ENCODE results near the gene OSBPL2. TPM values are rescaled to one million over a fixed set of nuclear protein-coding genes. Genes with fewer than 3 reads are reported as not detected.

OSBPL2 gene
- total RNA-seq, 1 experiment from 2014 or later: 115 TPM

DNA sequence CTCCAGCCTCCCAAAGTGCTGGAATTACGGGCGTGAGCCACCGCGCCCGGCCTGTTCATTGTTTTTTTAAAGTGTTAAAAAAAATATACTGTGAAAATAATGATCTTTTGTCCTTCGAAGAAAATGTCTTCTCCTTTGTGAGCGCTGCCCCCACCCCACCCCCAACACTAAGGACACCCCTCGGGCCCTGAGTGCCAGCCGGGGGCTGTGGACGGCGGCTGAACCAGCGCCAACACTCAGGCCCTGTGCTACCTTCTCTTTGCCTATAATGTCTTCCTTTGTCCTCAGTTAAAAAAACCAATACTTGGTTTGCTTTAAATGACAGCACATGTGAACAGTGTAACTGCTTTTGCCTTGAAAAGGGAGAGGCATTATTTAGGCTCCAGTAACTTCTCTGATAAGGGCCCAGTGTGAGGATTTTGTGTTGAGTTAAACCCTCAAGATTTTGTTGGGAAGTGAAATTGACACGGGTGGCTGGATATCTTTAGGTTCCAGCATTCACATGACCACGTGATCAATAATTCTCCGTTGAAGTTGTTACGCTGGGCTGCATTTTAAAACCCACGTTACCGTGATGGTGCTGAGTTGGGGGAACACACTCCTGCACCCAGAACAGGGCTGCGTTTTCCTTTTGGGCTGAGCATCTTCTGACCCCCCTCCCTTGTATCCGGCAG is 54.9 kb downstream of the OSBPL2 start:
- intact Hi-C loops (cut with micrococcal nuclease; ENCODE audit: unreplicated experiment): no loop called here
- H3K27me3 Mint-ChIP-seq (ENCODE audit: unreplicated experiment): no peaks in the 10 kb centered on the region
- no TSS peak for BruUV-seq (replicated peaks)
- no peaks in the 10 kb centered on the region for H3K4me1 Mint-ChIP-seq (ENCODE audit: low read depth, unreplicated experiment)
- H3K36me3 Mint-ChIP-seq (ENCODE audit: insufficient read depth, unreplicated experiment): peaks cover 80% of the 10 kb centered on the region
- no peaks in the 10 kb centered on the region for H3K9me3 Mint-ChIP-seq (ENCODE audit: low read depth, unreplicated experiment)
- CTCF ChIA-PET: no interaction called here
- H3K4me3 Mint-ChIP-seq (ENCODE audit: low read depth, unreplicated experiment): no peak overlapping the region
- no peak for DNase-seq
- TF ChIP-seq, protein P1, sequence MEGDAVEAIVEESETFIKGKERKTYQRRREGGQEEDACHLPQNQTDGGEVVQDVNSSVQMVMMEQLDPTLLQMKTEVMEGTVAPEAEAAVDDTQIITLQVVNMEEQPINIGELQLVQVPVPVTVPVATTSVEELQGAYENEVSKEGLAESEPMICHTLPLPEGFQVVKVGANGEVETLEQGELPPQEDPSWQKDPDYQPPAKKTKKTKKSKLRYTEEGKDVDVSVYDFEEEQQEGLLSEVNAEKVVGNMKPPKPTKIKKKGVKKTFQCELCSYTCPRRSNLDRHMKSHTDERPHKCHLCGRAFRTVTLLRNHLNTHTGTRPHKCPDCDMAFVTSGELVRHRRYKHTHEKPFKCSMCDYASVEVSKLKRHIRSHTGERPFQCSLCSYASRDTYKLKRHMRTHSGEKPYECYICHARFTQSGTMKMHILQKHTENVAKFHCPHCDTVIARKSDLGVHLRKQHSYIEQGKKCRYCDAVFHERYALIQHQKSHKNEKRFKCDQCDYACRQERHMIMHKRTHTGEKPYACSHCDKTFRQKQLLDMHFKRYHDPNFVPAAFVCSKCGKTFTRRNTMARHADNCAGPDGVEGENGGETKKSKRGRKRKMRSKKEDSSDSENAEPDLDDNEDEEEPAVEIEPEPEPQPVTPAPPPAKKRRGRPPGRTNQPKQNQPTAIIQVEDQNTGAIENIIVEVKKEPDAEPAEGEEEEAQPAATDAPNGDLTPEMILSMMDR (IDR thresholded peaks at IDR 0.05; ENCODE audit: unreplicated experiment): no peak
- no peak overlapping the region for H3K27ac Mint-ChIP-seq (ENCODE audit: unreplicated experiment)

DNA sequence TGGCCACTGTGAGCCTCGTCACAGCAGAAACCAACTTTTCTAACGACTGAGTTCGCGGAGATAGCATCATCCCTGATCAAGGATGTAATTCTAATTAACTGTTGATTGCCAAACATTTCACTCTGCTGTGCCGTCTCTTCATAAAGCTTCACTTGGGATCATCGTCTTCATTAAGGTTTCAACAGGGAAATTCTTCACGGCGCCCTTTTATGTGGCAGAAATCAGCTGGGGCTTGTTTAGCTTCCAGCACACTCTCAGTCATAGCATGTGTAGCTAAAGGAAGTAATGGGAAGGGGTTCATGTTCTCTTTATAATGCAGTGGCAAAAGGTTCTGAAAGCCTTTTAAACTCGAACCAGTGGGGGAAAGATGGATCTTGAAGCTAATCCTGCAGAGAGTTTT is 55.6 kb downstream of the OSBPL2 start:
- Mint-ChIP-seq H3K27ac (ENCODE audit: unreplicated experiment) (peak overlapping the region; percentile 32), H3K4me3 (ENCODE audit: low read depth, unreplicated experiment) (no peak overlapping the region), H3K27me3 (ENCODE audit: unreplicated experiment) (no peaks in the 10 kb centered on the region), H3K4me1 (ENCODE audit: low read depth, unreplicated experiment) (no peaks in the 10 kb centered on the region), H3K9me3 (ENCODE audit: low read depth, unreplicated experiment) (no peaks in the 10 kb centered on the region), H3K36me3 (ENCODE audit: insufficient read depth, unreplicated experiment) (peaks cover 81% of the 10 kb centered on the region)
- CTCF ChIA-PET: no interaction called here
- DNase-seq: no peak
- TF ChIP-seq, protein P1 (IDR thresholded peaks at IDR 0.05; ENCODE audit: unreplicated experiment): no peak
- intact Hi-C loops (cut with micrococcal nuclease; ENCODE audit: unreplicated experiment): no loop called here
- BruUV-seq (replicated peaks): no TSS peak

DNA sequence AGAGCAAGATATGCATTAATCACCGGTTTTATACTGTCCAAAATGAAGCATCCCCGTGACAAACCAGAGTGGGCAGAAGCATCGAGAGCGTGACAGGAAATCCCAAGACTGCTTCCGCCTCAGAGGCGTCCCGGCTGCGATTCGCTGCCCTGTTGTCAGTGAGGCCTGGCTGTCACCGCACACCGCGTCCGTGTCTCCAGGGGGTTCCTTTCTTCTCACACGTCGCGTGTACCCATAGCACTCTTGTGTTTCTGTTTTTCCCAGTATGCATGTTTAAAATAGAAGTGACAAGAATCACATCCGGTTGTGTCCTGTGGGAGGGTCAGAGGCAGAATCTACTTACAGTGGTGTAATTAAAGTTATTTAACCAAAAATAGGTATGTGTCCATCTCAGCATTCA is 56.2 kb downstream of the OSBPL2 start:
- Mint-ChIP-seq H3K27me3 (ENCODE audit: unreplicated experiment) (no peaks in the 10 kb centered on the region), H3K4me1 (ENCODE audit: low read depth, unreplicated experiment) (no peaks in the 10 kb centered on the region), H3K4me3 (ENCODE audit: low read depth, unreplicated experiment) (no peak overlapping the region), H3K36me3 (ENCODE audit: insufficient read depth, unreplicated experiment) (peaks cover 83% of the 10 kb centered on the region), H3K27ac (ENCODE audit: unreplicated experiment) (no peak overlapping the region), H3K9me3 (ENCODE audit: low read depth, unreplicated experiment) (no peaks in the 10 kb centered on the region)
- BruUV-seq (replicated peaks): no TSS peak
- TF ChIP-seq, protein P1 (IDR thresholded peaks at IDR 0.05; ENCODE audit: unreplicated experiment): no peak
- intact Hi-C loops (cut with micrococcal nuclease; ENCODE audit: unreplicated experiment): no loop called here
- CTCF ChIA-PET: no interaction called here
- DNase-seq: no peak

DNA sequence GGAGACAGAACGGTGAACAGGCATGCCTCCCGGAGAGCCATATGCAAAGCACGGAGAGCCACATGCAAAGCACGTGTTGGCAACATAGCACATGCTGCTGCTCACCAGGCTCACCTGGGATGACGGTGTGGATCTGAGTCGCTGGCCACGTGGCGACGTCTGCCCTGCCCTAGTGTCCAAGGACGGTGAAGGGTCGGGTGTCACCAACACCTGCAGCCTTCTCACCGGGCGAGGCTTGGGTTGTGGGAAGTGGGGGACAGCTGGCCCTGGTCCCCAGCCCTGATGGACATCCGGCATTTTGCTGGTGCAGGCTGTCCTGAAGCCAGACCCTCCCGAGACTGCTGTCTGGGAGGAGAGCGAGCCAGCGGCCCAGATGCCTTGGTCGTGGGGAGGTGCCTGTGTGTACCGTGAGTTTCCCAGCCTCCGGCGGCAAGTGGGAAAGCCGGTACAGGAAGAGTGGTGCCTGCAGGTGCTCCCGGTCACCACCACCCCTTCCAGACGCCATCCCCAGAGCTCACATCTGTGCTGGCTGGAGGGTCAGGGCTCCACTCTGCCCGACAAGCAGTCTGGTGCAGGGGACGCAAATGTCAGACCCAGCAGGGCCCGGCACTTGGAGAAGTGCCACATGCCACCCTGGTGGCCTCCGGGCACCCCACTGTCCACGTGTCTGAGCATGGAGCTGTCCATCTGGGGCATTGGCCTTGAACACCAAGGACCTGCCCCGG is 58.6 kb downstream of the OSBPL2 start:
- no peak overlapping the region for H3K27ac Mint-ChIP-seq (ENCODE audit: unreplicated experiment)
- no peaks in the 10 kb centered on the region for H3K27me3 Mint-ChIP-seq (ENCODE audit: unreplicated experiment)
- DNase-seq: no peak
- peaks cover 87% of the 10 kb centered on the region for H3K36me3 Mint-ChIP-seq (ENCODE audit: insufficient read depth, unreplicated experiment)
- TF ChIP-seq, protein P1 (IDR thresholded peaks at IDR 0.05; ENCODE audit: unreplicated experiment): no peak
- CTCF ChIA-PET: interaction anchor here (0.6 to 1.3 kb wide), 2 partner anchors 83 to 86 kb away, joined by 4 read pairs; no protein-coding TSS in a partner anchor
- H3K4me3 Mint-ChIP-seq (ENCODE audit: low read depth, unreplicated experiment): no peak overlapping the region
- intact Hi-C loops (cut with micrococcal nuclease; ENCODE audit: unreplicated experiment): no loop called here
- no peaks in the 10 kb centered on the region for H3K9me3 Mint-ChIP-seq (ENCODE audit: low read depth, unreplicated experiment)
- no peaks in the 10 kb centered on the region for H3K4me1 Mint-ChIP-seq (ENCODE audit: low read depth, unreplicated experiment)
- no TSS peak for BruUV-seq (replicated peaks)

Data from Calu3 (cell line).